Measurements from ENCODE around the gene TMCO5A.
"Not testable (repeated sequence)": the region's sequence is repeated elsewhere in the genome, so short reads cannot be mapped to it uniquely, and the experiment has no call there.

TMCO5A gene

GRCh38 chr15:37934340-37934739, at the start of gene TMCO5A:
TSS of gene TMCO5A (plus strand) at chr15:37934640. CDS start at chr15:37936324, 1,684 bp downstream.
- DNase-seq (ENCODE audit: low read depth) = no peak

DNA sequence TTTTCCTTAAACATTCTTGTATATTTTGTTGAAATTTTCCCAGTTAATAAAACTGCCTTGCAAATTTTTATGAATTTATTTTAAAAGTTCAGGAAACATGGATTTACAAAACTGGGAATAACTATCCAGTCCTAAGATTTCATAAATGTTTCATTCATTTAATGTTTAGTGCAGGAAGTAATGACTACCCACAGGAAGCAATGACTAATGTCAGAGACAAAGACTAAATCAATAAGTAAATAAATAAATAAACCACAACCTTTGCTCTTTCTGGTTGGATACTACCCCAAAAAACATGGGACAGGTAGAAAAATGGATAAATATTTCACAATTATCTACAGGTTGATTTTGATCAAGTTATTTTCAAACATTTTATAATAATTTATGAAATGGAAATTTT, 48.8 kb upstream of the TMCO5A start:
- DNase-seq (ENCODE audit: low read depth) = no peak

DNA sequence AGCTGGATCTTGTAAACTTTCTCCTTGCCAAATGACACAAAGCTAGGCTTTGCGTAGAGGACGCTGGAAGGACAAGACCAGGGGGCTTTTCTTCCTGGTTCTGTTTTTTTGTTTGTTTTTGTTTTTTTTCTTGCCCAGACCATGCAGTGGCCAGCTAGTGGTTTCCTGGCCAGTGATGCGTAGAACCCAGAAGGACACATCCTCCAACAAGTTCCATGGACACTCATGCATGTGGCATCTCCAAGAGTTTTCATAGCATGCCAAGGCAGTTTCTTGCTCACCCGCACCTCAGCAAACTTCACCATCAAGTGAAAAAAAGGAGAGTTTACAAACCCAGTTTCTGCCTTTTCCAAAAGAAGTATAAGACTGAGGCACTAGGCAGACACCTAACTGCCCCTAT, 46.1 kb upstream of the TMCO5A start:
- no peak for DNase-seq (ENCODE audit: low read depth)

- no peak for DNase-seq (ENCODE audit: low read depth)
These were observed 42.6 kb upstream of the TMCO5A start for GRCh38 chr15:37891766-37892368.

GRCh38 chr15:37893309-37893708, 41.1 kb upstream of the TMCO5A start:
- no peak for DNase-seq (ENCODE audit: low read depth)

DNA sequence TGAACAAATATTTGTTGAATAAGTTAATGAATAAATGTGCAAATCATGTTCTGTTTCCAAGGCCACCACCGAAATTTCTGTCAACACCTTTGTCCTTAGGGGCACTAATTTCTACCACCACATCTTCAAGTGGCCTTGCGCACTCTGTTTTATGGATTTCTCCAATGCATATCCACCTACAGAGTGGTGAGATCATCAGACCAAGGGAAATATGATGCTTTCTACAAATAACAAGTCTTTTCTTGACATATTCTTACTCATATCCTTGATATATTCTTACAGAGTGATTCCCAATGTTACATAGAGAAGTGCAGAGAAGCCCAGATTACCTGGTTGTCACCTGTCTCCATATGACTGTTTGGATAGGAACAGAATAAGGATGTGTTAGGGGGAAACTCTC, 36.1 kb upstream of the TMCO5A start:
- no peak for DNase-seq (ENCODE audit: low read depth)

DNA sequence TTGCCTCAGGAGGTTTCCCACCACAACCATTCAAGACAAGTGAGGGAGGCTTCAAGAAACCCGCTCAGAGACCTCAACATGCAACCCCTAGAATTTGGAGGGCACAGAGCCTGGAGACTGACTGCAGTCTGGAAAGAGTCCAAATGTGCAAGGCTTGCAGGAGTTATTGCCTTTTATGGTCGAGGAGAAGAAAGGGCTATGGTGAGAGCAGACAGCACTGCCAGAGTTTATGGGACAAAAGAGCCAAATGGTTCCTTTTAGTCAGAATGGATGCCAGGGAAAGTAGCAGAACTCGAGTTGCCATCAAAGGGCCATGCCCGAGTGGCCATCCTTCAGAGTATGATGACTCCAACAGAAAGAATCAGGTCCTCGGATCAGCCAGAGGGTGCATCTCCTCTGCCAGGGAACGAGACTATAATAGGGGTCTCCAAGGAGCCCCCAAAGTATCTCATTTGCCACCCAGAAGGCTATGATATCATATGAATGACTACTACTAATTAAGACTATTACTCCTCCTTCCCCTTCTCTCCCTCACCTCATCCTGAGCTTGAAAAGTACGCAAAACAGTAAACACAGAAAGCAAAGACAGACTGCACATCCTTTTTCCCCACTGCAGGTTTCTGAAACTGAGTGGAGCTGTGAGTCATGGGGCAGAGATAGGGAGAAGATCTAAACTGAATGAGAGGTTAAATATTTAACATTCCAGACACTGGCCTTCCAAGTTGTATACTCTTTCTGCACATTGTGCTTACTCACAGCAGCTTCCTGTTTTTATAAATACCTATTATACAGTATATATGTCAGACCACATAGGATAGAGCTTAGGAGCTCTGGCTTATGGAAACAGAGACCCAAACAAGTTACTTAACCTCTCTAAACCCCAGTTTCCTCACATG, 33.9 kb upstream of the TMCO5A start:
- peak; percentile 42 for DNase-seq (ENCODE audit: low read depth)

DNA sequence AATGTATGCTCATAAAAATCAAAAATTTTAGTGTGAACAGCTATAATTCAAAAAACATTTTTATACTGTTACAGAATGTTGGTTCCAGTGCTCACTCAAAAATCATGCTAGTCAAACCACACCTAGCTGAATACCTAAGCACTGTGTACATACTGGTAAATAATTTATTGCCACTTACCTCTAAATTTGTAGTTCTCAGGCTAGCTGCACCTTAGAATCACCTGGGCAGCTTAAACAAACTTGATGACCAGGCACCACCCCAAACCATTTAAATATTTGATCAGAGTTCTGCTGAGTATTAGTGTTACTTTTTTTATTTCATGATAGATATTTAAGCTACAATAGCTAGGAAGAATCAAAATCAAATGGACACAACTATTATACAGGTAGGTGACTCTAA, 32.3 kb upstream of the TMCO5A start:
- DNase-seq (ENCODE audit: low read depth) = no peak

GRCh38 chr15:37903919-37904625, 30.4 kb upstream of the TMCO5A start:
- no peak for DNase-seq (ENCODE audit: low read depth)

GRCh38 chr15:37907136-37907535, 27.3 kb upstream of the TMCO5A start:
- DNase-seq (ENCODE audit: low read depth) = no peak

GRCh38 chr15:37921527-37922385, 12.7 kb upstream of the TMCO5A start:
- DNase-seq (ENCODE audit: low read depth) = no peak

GRCh38 chr15:37926136-37926535, 8.3 kb upstream of the TMCO5A start:
- no peak for DNase-seq (ENCODE audit: low read depth)

DNA sequence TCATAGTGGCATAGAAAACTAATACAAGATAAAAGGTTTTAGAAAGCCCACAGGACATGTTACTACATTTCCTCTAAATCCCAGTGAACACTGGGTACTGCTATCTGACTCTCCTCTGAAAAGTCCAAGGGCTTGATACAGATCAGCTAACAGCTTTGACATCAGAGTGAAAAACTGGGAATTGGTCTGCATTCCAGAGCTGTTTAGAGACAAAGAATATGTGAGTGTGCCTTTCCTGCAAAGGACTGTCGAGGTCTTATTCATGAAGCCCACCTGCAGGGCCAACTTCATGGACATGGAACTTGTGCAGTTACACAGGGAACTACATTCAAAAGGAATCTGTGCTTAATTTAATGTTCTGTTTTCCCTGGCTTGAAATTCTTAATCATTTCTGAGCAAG, 5.2 kb upstream of the TMCO5A start:
- DNase-seq (ENCODE audit: low read depth) = no peak

- DNase-seq (ENCODE audit: low read depth) = no peak
These were observed 3.1 kb upstream of the TMCO5A start for GRCh38 chr15:37931321-37931720.

GRCh38 chr15:37931868-37932267, 2.6 kb upstream of the TMCO5A start:
- no peak for DNase-seq (ENCODE audit: low read depth)

DNA sequence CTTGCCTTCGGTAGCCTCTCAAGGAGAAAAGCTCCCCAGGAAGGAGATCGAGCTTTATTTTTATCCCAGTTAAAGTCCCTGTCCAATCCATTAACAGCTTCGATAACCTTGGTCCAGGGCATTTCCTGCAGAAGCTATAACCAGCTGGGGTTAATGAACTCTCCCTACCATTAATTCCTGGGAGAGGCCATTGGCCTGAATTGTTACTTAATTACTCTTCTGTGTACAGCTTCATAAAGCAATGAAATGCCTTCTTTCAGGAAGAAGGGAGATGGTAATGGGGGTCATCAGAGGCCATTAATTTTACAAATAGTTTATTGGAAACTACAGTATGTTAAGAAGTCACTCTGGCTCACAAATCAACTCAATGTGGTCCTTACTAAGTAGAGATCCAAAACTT, 1.9 kb upstream of the TMCO5A start:
- DNase-seq (ENCODE audit: low read depth) = no peak

GRCh38 chr15:37933666-37934065, 774 bp upstream of the TMCO5A start:
- peak; percentile 31 for DNase-seq (ENCODE audit: low read depth)

- DNase-seq (ENCODE audit: low read depth) = no peak
These were observed 6.4 kb downstream of the TMCO5A start for GRCh38 chr15:37940876-37941275.

GRCh38 chr15:37941779-37942178, 7.3 kb downstream of the TMCO5A start:
- DNase-seq (ENCODE audit: low read depth) = no peak

- DNase-seq (ENCODE audit: low read depth) = no peak
These were observed 17.6 kb downstream of the TMCO5A start for GRCh38 chr15:37951999-37952398.

DNA sequence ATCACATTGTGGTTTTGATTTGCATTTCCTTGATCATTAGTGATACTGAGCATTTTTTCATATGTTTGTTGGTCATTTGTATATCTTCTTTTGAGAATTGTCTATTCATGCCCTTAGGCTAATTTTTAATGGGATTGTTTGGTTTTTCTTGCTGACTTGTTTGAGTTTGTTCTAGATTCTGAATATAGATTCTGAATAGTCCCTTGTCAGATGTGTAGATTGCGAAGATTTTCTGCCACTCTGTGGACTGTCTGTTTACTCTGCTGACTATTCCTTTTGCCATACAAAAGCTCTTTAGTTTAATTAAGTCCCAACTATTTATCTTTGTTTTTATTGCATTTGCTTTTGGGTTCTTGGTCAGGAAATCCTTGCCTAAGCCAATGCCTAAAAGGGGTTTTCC, 26.3 kb downstream of the TMCO5A start:
- DNase-seq (ENCODE audit: low read depth) = not testable (repeated sequence)

GRCh38 chr15:37967788-37968187, 33.3 kb downstream of the TMCO5A start:
- no peak for DNase-seq (ENCODE audit: low read depth)

Data from non-pigmented ciliary epithelial cell (primary cell).